Tibial artery (tissue), 4 donors: ENCODE data around the gene HP1BP3.
A peak's percentile ranks its signal among the peaks of the same experiment; 100 is the strongest.
"Not testable (repeated sequence)": the region's sequence is repeated elsewhere in the genome, so short reads cannot be mapped to it uniquely, and the experiment has no call there.

Experiments used
- DNase-seq, 2 donors: peaks; one replicate each; pipeline ENCODE4 v3.0.0-alpha.2; 2019
- H3K27ac ChIP-seq, 2 donors: fragments of 200-600 bp; sonication (generic) in 1 of 2; 1 replicate in 1 of 2; 2 replicates in 1 of 2; pipeline ENCODE4 v1.5.1; 2018 to 2019; ENCODE audit warnings: mild to moderate bottlenecking in 1 of 2
- H3K27me3 ChIP-seq, 2 donors: fragments of 200-600 bp; sonication (generic) in 1 of 2; one replicate each; pipeline versions ENCODE4 v1.5.1 to v1.6.0; 2016 to 2019
- H3K36me3 ChIP-seq, 3 donors: fragments of 200-600 bp; sonication (generic) in 2 of 3; one replicate each; pipeline ENCODE4 v1.5.1; 2016 to 2019; ENCODE audit warnings: mild to moderate bottlenecking in 2 of 3
- H3K4me1 ChIP-seq, 4 donors: fragments of 200-600 bp; sonication (generic) in 2 of 4; 1 replicate in 3 of 4; 2 replicates in 1 of 4; pipeline ENCODE4 v1.5.1; 2016 to 2019
- H3K4me3 ChIP-seq, 2 donors: fragments of 200-600 bp; sonication (generic) in 1 of 2; 1 replicate in 1 of 2; 2 replicates in 1 of 2; pipeline ENCODE4 v1.5.1; 2018 to 2019; ENCODE audit warnings: mild to moderate bottlenecking in 2 of 2
- H3K9me3 ChIP-seq, 3 donors: fragments of 200-600 bp; sonication (generic) in 1 of 3; one replicate each; pipeline ENCODE4 v1.5.1; 2016 to 2019
- intact Hi-C: fragments of 100-400 bp; cut with DNase I; formaldehyde crosslinking; loops from one replicate; pipeline ENCODE4 v1.15.0; 2023; ENCODE audit warnings: low total_unique reads
- TF ChIP-seq, protein P1 (sequence below), 2 experiments: fragments of 200-600 bp in 1 of 2; fragments of 450-650 bp in 1 of 2; IDR thresholded peaks; one replicate each; pipeline ENCODE4 v1.5.1; 2017 to 2019; ENCODE audit warnings: antibody characterized with exemption in 2 of 2, mild to moderate bottlenecking in 1 of 2, moderate library complexity in 1 of 2

The HP1BP3 gene

DNA sequence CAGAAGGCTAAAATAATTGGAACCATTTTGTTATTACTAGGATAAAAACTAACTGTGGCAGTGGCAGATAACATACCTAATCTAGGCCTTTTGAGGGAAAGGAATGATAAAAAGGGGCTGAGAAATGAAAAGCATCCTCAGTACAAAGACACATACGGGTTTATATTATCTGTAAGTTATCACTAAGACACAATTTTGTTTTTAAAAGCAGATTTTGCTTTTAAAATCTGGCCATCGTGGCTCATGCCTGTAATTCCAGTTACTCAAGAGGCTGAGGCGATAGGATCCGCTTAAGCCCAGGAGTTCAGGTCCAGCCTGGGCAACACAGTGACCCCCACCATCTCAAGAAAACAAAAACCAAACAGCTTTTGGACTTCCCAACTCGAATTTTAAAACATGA, 24.8 kb upstream of the HP1BP3 start:
- Histone ChIP-seq H3K4me3 (no peak overlapping the region), H3K9me3 (no peaks in the 10 kb centered on the region), H3K36me3 (peaks cover 15 to 40% (median 18%) of the 10 kb centered on the region in 3 donors), H3K4me1 (no peaks in the 10 kb centered on the region), H3K27ac (no peak overlapping the region), H3K27me3 (no peaks in the 10 kb centered on the region)
- intact Hi-C loops = no loop called here
- no peak for DNase-seq
- TF ChIP-seq, protein P1, sequence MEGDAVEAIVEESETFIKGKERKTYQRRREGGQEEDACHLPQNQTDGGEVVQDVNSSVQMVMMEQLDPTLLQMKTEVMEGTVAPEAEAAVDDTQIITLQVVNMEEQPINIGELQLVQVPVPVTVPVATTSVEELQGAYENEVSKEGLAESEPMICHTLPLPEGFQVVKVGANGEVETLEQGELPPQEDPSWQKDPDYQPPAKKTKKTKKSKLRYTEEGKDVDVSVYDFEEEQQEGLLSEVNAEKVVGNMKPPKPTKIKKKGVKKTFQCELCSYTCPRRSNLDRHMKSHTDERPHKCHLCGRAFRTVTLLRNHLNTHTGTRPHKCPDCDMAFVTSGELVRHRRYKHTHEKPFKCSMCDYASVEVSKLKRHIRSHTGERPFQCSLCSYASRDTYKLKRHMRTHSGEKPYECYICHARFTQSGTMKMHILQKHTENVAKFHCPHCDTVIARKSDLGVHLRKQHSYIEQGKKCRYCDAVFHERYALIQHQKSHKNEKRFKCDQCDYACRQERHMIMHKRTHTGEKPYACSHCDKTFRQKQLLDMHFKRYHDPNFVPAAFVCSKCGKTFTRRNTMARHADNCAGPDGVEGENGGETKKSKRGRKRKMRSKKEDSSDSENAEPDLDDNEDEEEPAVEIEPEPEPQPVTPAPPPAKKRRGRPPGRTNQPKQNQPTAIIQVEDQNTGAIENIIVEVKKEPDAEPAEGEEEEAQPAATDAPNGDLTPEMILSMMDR (IDR thresholded peaks at IDR 0.05) = no peak

DNA sequence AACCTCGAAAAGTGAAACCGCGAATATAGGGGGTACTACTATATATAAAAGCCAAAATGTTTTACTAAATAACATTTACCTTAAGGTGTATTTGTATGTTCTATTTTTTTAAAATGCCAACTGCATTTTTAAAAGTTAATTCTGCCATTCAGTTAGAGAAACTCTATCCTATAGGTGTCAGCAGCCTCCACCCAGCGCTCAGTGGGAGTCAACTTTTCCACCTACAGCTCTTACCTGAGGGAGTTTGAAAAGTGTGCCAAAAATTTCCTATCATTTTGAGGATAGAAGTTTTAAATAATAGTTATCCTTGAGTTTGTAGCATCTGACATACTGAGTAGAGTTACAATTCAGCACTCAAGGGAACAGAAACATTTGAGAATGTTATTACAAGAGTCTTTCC, 6.1 kb upstream of the HP1BP3 start:
- no peak for DNase-seq

DNA sequence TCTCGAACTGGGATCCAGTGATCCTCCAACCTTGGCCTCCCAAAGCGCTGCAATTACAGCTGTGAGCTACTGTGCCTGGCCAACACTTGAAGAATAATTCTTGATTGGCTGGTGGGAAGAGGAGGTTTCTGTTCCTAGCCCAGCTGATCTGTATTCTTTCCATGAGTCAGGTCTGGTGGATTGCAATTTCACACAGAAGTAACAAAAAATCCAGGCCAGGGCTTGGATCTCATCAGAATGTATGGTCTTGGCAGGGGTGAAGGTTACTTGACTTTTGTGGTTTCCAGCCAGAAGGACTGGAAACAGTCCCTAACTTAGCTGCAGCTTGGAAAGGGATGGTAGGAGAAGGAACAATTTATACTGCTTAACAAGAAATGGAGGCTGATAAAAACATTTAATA, 5.1 kb upstream of the HP1BP3 start:
- peaks cover 0 to 7% (median 3%) of the 10 kb centered on the region in 4 donors for H3K4me1 ChIP-seq
- H3K27me3 ChIP-seq = no peaks in the 10 kb centered on the region
- H3K9me3 ChIP-seq = no peaks in the 10 kb centered on the region
- intact Hi-C loops = no loop called here
- no peak overlapping the region for H3K27ac ChIP-seq
- no peak for DNase-seq
- TF ChIP-seq, protein P1 (IDR thresholded peaks at IDR 0.05) = no peak
- no peak overlapping the region for H3K4me3 ChIP-seq
- H3K36me3 ChIP-seq = no peaks in the 10 kb centered on the region

More for the DNA sequence above, 6.1 kb upstream of the HP1BP3 start:
- intact Hi-C loops = no loop called here
- no peaks in the 10 kb centered on the region for H3K9me3 ChIP-seq
- TF ChIP-seq, protein P1 (IDR thresholded peaks at IDR 0.05) = no peak
- H3K27me3 ChIP-seq = no peaks in the 10 kb centered on the region
- peaks cover 0 to 3% (median 1%) of the 10 kb centered on the region in 4 donors for H3K4me1 ChIP-seq
- no peak overlapping the region for H3K27ac ChIP-seq
- H3K4me3 ChIP-seq = no peak overlapping the region
- no peaks in the 10 kb centered on the region for H3K36me3 ChIP-seq

DNA sequence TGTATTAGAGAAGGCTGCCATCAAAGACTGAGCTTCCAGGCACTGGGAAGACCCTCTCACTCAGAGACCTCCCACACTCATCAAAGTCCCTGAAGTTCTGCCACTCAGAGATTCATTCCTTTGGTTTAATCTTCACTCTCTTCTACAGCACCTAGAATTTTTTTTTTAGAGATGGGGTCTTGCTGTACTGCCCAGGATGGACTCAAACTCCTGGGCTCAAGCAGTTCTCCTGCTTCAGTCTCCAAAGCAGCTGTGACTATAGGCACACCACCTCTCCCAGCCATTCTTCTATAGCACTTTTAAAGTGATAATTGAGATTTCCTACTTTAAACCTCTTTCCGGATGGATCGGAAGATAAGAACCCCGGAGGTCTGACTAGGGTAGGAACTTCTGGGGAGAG, 3.7 kb upstream of the HP1BP3 start:
- H3K9me3 ChIP-seq = no peaks in the 10 kb centered on the region
- H3K27ac ChIP-seq = no peak overlapping the region
- DNase-seq = no peak
- peaks cover 0 to 7% (median 3%) of the 10 kb centered on the region in 4 donors for H3K4me1 ChIP-seq
- H3K27me3 ChIP-seq = no peaks in the 10 kb centered on the region
- intact Hi-C loops = no loop called here
- H3K36me3 ChIP-seq = no peaks in the 10 kb centered on the region
- TF ChIP-seq, protein P1 (IDR thresholded peaks at IDR 0.05) = no peak
- no peak overlapping the region for H3K4me3 ChIP-seq

DNA sequence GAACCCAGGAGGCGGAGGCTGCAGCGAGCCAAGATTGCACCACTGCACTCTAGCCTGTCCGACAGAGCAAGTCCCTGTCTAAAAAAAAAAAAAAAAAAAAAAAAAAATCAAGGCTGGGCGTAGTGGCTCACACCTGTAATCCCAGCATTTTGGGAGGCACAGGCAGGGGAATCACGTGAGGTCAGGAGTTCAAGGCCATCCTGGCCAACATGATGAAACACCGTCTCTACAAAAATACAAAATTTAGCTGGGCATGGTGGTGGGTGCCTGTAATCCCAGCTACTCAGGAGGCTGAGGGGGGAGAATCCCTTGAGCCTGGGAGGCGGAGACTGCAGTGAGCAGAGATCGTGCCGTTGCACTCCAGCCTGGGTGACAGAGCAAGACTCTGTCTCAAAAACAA, 2.5 kb upstream of the HP1BP3 start:
- not testable (repeated sequence) for H3K36me3 ChIP-seq, H3K4me3 ChIP-seq, DNase-seq, H3K9me3 ChIP-seq, H3K27ac ChIP-seq, H3K27me3 ChIP-seq
- peaks cover 0 to 19% (median 11%) of the 10 kb centered on the region in 4 donors for H3K4me1 ChIP-seq
- intact Hi-C loops = loop anchor here (5.0 to 10.0 kb wide), 2 partner anchors 62 to 405 kb away; no protein-coding TSS in a partner anchor

DNA sequence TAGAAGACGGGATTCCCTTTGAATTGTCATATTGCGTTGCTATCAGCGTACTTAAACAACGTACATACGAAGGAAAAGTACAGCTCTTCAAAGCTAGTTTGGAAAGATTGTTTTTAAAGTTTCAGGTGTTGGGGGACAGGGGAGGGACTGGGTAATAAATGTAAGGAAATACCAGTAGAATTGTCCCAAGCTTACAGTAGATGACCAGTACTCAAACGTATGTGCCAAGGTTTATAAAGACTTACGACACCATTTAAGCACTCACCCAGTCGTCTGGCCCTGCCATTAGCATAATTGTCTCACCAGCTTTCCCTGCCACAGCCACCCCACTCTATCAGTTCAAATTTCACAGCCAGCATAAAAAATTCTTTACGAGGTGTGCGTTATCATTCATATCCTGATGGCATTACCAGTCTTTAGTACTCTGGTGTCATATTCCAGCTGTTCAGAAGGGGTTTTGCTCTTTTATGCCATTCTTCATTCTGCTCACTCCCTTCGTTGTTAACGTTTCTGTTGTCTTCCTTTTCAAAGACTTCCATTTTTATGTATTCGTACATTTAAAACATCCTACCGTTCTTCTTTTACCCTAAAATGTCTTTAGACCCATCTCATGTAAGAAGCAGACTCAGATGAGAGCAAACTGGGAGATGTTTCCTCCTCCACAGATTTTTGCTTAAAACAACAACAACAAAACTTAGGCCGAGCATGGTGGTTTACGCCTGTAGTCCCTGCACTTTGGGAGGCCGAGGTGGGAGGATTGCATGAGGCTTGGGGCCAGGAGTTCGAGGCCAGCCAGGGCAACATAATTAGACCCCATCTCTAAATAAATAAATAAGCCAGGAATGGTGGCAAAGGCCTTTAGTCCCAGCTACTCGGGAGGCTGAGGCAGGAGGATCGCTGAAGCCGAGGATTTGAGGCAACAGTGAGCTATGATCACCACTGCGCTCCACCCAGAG, 1.0 kb upstream of the HP1BP3 start:
- TF ChIP-seq, protein P1 (IDR thresholded peaks at IDR 0.05) = no peak
- H3K27me3 ChIP-seq = no peaks in the 10 kb centered on the region
- no peaks in the 10 kb centered on the region for H3K9me3 ChIP-seq
- H3K4me3 ChIP-seq = peak overlapping the region; percentile 75 to 88
- peaks cover 0 to 31% (median 16%) of the 10 kb centered on the region in 4 donors for H3K4me1 ChIP-seq
- DNase-seq = no peak
- intact Hi-C loops = loop anchor here (5.0 to 10.0 kb wide), 2 partner anchors 61 to 407 kb away; no protein-coding TSS in a partner anchor
- no peaks in the 10 kb centered on the region for H3K36me3 ChIP-seq
- peak overlapping the region; percentile 98 for H3K27ac ChIP-seq
